ENCODE measurements around the gene COL12A1. TPM values are rescaled to one million over a fixed set of nuclear protein-coding genes. Genes with fewer than 3 reads are reported as not detected.

The COL12A1 gene
- total RNA-seq, 1 experiment from 2014 or later = 29.3 TPM

DNA sequence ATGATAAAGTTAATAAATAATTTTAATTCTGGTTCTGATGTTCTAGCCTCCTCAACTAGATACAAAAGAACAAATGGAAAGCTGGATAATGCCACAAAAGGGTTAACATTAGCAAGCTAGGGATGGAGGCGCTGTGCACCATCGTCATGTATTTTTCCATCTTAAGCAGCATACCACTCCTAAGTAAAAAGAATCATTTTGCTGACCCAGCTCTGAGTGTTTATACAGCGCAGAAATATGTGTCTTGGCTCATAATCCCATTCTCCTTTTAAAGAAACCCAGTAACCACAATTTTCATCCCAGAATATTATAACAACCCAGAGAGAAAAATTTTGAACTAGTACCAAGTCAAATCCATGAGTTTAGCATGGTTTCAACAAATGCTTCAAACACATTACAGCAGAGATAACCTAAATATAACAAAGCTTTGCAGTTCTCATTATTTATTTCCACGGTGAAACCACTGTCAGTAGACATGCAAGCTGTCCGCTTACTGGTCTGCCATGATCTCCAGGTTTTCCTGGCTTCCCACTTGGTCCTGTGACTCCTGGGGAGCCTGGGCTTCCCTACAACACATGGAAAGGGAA, 111.1 kb downstream of the COL12A1 start:
- Mint-ChIP-seq H3K27me3 (ENCODE audit: unreplicated experiment) (no peaks in the 10 kb centered on the region), H3K4me3 (ENCODE audit: low read depth, unreplicated experiment) (no peak overlapping the region), H3K4me1 (ENCODE audit: low read depth, unreplicated experiment) (peaks cover 14% of the 10 kb centered on the region), H3K27ac (ENCODE audit: unreplicated experiment) (no peak overlapping the region), H3K9me3 (ENCODE audit: low read depth, unreplicated experiment) (no peaks in the 10 kb centered on the region), H3K36me3 (ENCODE audit: insufficient read depth, unreplicated experiment) (no peaks in the 10 kb centered on the region)
- no peak for DNase-seq
- TF ChIP-seq, protein P1, sequence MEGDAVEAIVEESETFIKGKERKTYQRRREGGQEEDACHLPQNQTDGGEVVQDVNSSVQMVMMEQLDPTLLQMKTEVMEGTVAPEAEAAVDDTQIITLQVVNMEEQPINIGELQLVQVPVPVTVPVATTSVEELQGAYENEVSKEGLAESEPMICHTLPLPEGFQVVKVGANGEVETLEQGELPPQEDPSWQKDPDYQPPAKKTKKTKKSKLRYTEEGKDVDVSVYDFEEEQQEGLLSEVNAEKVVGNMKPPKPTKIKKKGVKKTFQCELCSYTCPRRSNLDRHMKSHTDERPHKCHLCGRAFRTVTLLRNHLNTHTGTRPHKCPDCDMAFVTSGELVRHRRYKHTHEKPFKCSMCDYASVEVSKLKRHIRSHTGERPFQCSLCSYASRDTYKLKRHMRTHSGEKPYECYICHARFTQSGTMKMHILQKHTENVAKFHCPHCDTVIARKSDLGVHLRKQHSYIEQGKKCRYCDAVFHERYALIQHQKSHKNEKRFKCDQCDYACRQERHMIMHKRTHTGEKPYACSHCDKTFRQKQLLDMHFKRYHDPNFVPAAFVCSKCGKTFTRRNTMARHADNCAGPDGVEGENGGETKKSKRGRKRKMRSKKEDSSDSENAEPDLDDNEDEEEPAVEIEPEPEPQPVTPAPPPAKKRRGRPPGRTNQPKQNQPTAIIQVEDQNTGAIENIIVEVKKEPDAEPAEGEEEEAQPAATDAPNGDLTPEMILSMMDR (IDR thresholded peaks at IDR 0.05; ENCODE audit: unreplicated experiment) = no peak
- intact Hi-C loops (cut with micrococcal nuclease; ENCODE audit: unreplicated experiment) = loop anchor here (5.0 kb wide), 1 partner anchor 157 kb away; no protein-coding TSS in a partner anchor
- CTCF ChIA-PET = no interaction called here
- BruUV-seq (replicated peaks) = no TSS peak

DNA sequence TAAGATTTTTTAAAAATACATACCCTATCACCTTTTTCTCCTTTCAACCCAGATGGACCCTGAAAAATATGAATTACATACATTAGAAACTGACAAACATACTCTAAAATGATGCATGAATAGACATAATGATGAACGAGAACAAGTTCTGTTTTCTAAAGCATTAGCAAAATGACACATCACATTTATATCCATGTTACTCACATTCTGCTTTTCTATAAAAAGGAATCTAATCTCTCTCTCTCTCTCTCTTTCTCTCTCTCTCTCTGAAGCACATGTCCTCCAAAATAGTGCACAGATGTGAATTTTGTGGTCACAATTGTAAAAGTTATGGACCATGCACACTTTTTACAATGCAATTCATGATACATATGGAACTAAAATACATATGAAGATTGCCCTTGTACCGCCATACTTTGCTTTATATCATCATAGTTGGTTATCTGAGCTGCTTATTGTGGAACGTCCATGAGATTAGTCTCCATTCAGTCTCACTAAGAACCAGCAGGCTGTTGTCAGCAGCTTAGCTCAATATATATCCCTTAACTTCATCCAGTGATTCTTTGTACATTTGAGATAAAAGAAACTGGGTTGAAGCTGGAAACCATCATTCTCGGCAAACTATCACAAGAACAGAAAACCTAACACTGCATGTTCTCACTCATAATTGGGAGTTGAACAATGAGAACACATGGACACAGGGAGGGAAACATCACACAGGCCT, 114.2 kb downstream of the COL12A1 start:
- no TSS peak for BruUV-seq (replicated peaks)
- no peak overlapping the region for H3K4me3 Mint-ChIP-seq (ENCODE audit: low read depth, unreplicated experiment)
- intact Hi-C loops (cut with micrococcal nuclease; ENCODE audit: unreplicated experiment) = no loop called here
- H3K9me3 Mint-ChIP-seq (ENCODE audit: low read depth, unreplicated experiment) = no peaks in the 10 kb centered on the region
- H3K27me3 Mint-ChIP-seq (ENCODE audit: unreplicated experiment) = no peaks in the 10 kb centered on the region
- no peaks in the 10 kb centered on the region for H3K4me1 Mint-ChIP-seq (ENCODE audit: low read depth, unreplicated experiment)
- TF ChIP-seq, protein P1 (IDR thresholded peaks at IDR 0.05; ENCODE audit: unreplicated experiment) = no peak
- DNase-seq = no peak
- CTCF ChIA-PET = interaction anchor here (0.7 to 1.3 kb wide), 2 partner anchors 26 to 534 kb away, joined by 3 to 4 read pairs; no protein-coding TSS in a partner anchor
- no peaks in the 10 kb centered on the region for H3K36me3 Mint-ChIP-seq (ENCODE audit: insufficient read depth, unreplicated experiment)
- no peak overlapping the region for H3K27ac Mint-ChIP-seq (ENCODE audit: unreplicated experiment)

- no peak overlapping the region for H3K27ac Mint-ChIP-seq (ENCODE audit: unreplicated experiment)
- H3K4me1 Mint-ChIP-seq (ENCODE audit: low read depth, unreplicated experiment) = peaks cover 6% of the 10 kb centered on the region
- no peaks in the 10 kb centered on the region for H3K36me3 Mint-ChIP-seq (ENCODE audit: insufficient read depth, unreplicated experiment)
- CTCF ChIA-PET = interaction anchor here (0.5 to 1.3 kb wide), 2 partner anchors 24 to 69 kb away, joined by 3 to 4 read pairs; no protein-coding TSS in a partner anchor
- BruUV-seq (replicated peaks) = no TSS peak
- DNase-seq = no peak
- no peak overlapping the region for H3K4me3 Mint-ChIP-seq (ENCODE audit: low read depth, unreplicated experiment)
- intact Hi-C loops (cut with micrococcal nuclease; ENCODE audit: unreplicated experiment) = no loop called here
- TF ChIP-seq, protein P1 (IDR thresholded peaks at IDR 0.05; ENCODE audit: unreplicated experiment) = no peak
- H3K9me3 Mint-ChIP-seq (ENCODE audit: low read depth, unreplicated experiment) = no peaks in the 10 kb centered on the region
- no peaks in the 10 kb centered on the region for H3K27me3 Mint-ChIP-seq (ENCODE audit: unreplicated experiment)
These were observed 115.3 kb downstream of the COL12A1 start for GRCh38 chr6:75090576-75090975.

DNA sequence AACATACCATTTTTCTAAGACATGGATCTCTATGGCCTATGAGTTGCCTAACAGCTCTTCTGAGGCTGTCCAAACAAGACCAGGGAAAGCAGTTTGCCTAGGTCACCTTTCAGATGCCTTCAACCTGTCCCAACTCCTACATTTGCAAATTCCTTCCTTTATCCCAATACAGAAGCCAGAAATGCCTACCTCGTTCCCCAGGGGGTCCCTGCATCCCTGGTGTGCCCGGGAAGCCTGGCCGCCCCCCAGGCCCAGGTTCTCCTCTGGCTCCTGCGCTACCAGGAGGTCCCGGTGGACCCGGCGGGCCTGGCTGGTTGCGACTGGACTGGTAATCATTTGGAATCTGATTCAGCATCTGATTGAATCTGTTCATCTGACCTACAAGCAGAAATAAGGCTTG, 115.9 kb downstream of the COL12A1 start:
- Mint-ChIP-seq H3K9me3 (ENCODE audit: low read depth, unreplicated experiment) (no peaks in the 10 kb centered on the region), H3K27me3 (ENCODE audit: unreplicated experiment) (no peaks in the 10 kb centered on the region), H3K36me3 (ENCODE audit: insufficient read depth, unreplicated experiment) (peaks cover 5% of the 10 kb centered on the region), H3K4me1 (ENCODE audit: low read depth, unreplicated experiment) (peaks cover 13% of the 10 kb centered on the region), H3K4me3 (ENCODE audit: low read depth, unreplicated experiment) (no peak overlapping the region), H3K27ac (ENCODE audit: unreplicated experiment) (no peak overlapping the region)
- DNase-seq = no peak
- no TSS peak for BruUV-seq (replicated peaks)
- TF ChIP-seq, protein P1 (IDR thresholded peaks at IDR 0.05; ENCODE audit: unreplicated experiment) = no peak
- CTCF ChIA-PET = interaction anchor here (1.3 kb wide), 1 partner anchor 24 kb away, joined by 4 read pairs; no protein-coding TSS in a partner anchor
- intact Hi-C loops (cut with micrococcal nuclease; ENCODE audit: unreplicated experiment) = no loop called here

All from Calu3 (cell line).